H1 (cell line): ENCODE results near the gene EIF4E3. TPM values are rescaled to one million over a fixed set of nuclear protein-coding genes. Genes with fewer than 3 reads are reported as not detected.

Experiments
- CTCF ChIA-PET: fragments of 300-600 bp; sonication (Branson Sonifier 250); formaldehyde crosslinking; loops from one replicate; lab custom pipeline; 2021; ENCODE audit not compliant: partially characterized antibody; lab: Charles Lee
- POLR2A ChIA-PET: fragments of 300-600 bp; sonication (Branson Sonifier 250); formaldehyde crosslinking; loops from one replicate; lab custom pipeline; 2021; ENCODE audit warnings: inconsistent platforms; ENCODE audit not compliant: partially characterized antibody; lab: Charles Lee
- DNase-seq, 2 experiments: peaks; one replicate each; pipeline versions ENCODE4 v3.0.0 to v3.0.0-alpha.2; 2010 to 2022; ENCODE audit warnings: low spot score in 2 of 2, low read depth in 1 of 2, mixed read lengths in 1 of 2
- FAIRE-seq: peaks from 2 replicates; lab custom pipeline; 2011; peaks lifted over from hg19 to GRCh38; lab: Jason Lieb, UNC
- H2AFZ ChIP-seq: 2 replicates; pipeline ENCODE4 v1.8.1; 2012; ENCODE audit warnings: low read length, inconsistent platforms
- H2AK5ac ChIP-seq: 2 replicates; pipeline ENCODE4 v1.6.1; 2013; ENCODE audit warnings: low read depth, low read length
- H2BK120ac ChIP-seq: replicated peaks from 2 replicates; pipeline ENCODE3; 2013; ENCODE audit warnings: low read depth, low read length, inconsistent platforms
- H2BK12ac ChIP-seq: 2 replicates; pipeline ENCODE4 v1.6.1; 2013; ENCODE audit warnings: low read depth, low read length
- H2BK15ac ChIP-seq: 2 replicates; pipeline ENCODE4 v1.6.1; 2013; ENCODE audit warnings: low read length
- H2BK20ac ChIP-seq: 2 replicates; pipeline ENCODE4 v1.6.1; 2013; ENCODE audit warnings: low read length
- H2BK5ac ChIP-seq: 2 replicates; pipeline ENCODE4 v1.6.1; 2013; ENCODE audit warnings: low read depth, low read length
- H3K14ac ChIP-seq: 2 replicates; pipeline ENCODE4 v1.6.1; 2013; ENCODE audit warnings: inconsistent platforms; ENCODE audit not compliant: insufficient read length
- H3K18ac ChIP-seq: 2 replicates; pipeline ENCODE4 v1.6.1; 2013; ENCODE audit warnings: low read length; ENCODE audit errors: extremely low read depth
- H3K23ac ChIP-seq: 2 replicates; pipeline ENCODE4 v1.6.1; 2013; ENCODE audit warnings: inconsistent platforms; ENCODE audit not compliant: insufficient read length
- H3K23me2 ChIP-seq: 2 replicates; pipeline ENCODE4 v1.6.1; 2013; ENCODE audit warnings: low read depth, low read length
- H3K27ac ChIP-seq: 2 replicates; pipeline ENCODE4 v1.6.1; 2011; ENCODE audit warnings: low read depth, low read length, inconsistent platforms
- H3K27me3 ChIP-seq, 4 experiments: replicated peaks in 1 of 4; 1 replicate in 1 of 4; 2 replicates in 3 of 4; pipeline versions ENCODE4 v1.6.1 to v1.8.1; 2011 to 2013; ENCODE audit warnings: low read length in 3 of 4, mild to moderate bottlenecking in 3 of 4, inconsistent platforms in 2 of 4, mixed read lengths in 2 of 4, moderate library complexity in 1 of 4; ENCODE audit not compliant: control insufficient read depth in 3 of 4, insufficient read depth in 3 of 4; ENCODE audit errors: extremely low read depth in 1 of 4
- H3K36me3 ChIP-seq, 4 experiments: 2 replicates each; pipeline versions ENCODE4 v1.6.1 to v1.8.1; 2011 to 2013; ENCODE audit warnings: mild to moderate bottlenecking in 4 of 4, low read length in 3 of 4, moderate library complexity in 2 of 4, control low read depth in 1 of 4, inconsistent platforms in 1 of 4; ENCODE audit not compliant: insufficient read depth in 4 of 4, control insufficient read depth in 2 of 4
- H3K4ac ChIP-seq: replicated peaks from 2 replicates; pipeline ENCODE3; 2013; ENCODE audit warnings: low read length, low read depth, mixed read lengths, inconsistent platforms; ENCODE audit not compliant: insufficient read length
- H3K4me1 ChIP-seq, 4 experiments: replicated peaks in 1 of 4; 1 replicate in 1 of 4; 2 replicates in 3 of 4; pipeline versions ENCODE4 v1.6.1 to v1.8.1; 2011 to 2013; ENCODE audit warnings: low read length in 3 of 4, inconsistent platforms in 2 of 4, mixed read lengths in 1 of 4; ENCODE audit not compliant: insufficient read depth in 4 of 4, control insufficient read depth in 3 of 4
- H3K4me2 ChIP-seq, 2 experiments: 2 replicates each; pipeline versions ENCODE4 v1.6.1 to v1.8.1; 2011 to 2013; ENCODE audit warnings: low read depth in 2 of 2, low read length in 2 of 2, control low read depth in 1 of 2, inconsistent platforms in 1 of 2, mild to moderate bottlenecking in 1 of 2; ENCODE audit not compliant: insufficient read depth in 1 of 2
- H3K4me3 ChIP-seq, 4 experiments: fragments of 200-600, 300-600 bp in 1 of 4; sonication (generic), shearing (Covaris generic), sonication (Bioruptor Twin) in 1 of 4; 2 replicates each; pipeline versions ENCODE4 v1.5.1 to v1.8.1; 2011 to 2016; ENCODE audit warnings: low read length in 4 of 4, low read depth in 3 of 4, control low read depth in 2 of 4, inconsistent platforms in 2 of 4, mild to moderate bottlenecking in 2 of 4, mixed read lengths in 1 of 4, moderate library complexity in 1 of 4; ENCODE audit not compliant: insufficient read depth in 2 of 4; ENCODE audit errors: extremely low read depth in 1 of 4
- H3K56ac ChIP-seq: replicated peaks from 2 replicates; pipeline ENCODE3; 2013; ENCODE audit warnings: low read depth, mild to moderate bottlenecking, mixed read lengths, low read length, inconsistent platforms; ENCODE audit not compliant: insufficient read length
- H3K79me1 ChIP-seq: 2 replicates; pipeline ENCODE4 v1.6.1; 2013; ENCODE audit warnings: low read depth, low read length, control low read depth
- H3K79me2 ChIP-seq, 2 experiments: 2 replicates each; pipeline versions ENCODE4 v1.6.1 to v1.8.1; 2012 to 2013; ENCODE audit warnings: low read length in 2 of 2, mild to moderate bottlenecking in 2 of 2, inconsistent platforms in 1 of 2; ENCODE audit not compliant: insufficient read depth in 2 of 2, control insufficient read depth in 1 of 2
- H3K9ac ChIP-seq, 4 experiments: replicated peaks in 1 of 4; 1 replicate in 1 of 4; 2 replicates in 3 of 4; pipeline versions ENCODE4 v1.6.1 to v1.8.1; 2011 to 2013; ENCODE audit warnings: low read depth in 3 of 4, low read length in 3 of 4, control low read depth in 2 of 4, mild to moderate bottlenecking in 2 of 4, moderate library complexity in 2 of 4, inconsistent platforms in 1 of 4; ENCODE audit errors: extremely low read depth in 1 of 4
- H3K9me3 ChIP-seq, 2 experiments: 2 replicates each; pipeline versions ENCODE4 v1.6.1 to v1.8.1; 2012 to 2013; ENCODE audit warnings: mild to moderate bottlenecking in 2 of 2, moderate library complexity in 2 of 2, control low read depth in 1 of 2, inconsistent platforms in 1 of 2, low read depth in 1 of 2, low read length in 1 of 2, mixed read lengths in 1 of 2; ENCODE audit not compliant: insufficient read depth in 2 of 2
- H4K20me1 ChIP-seq, 2 experiments: replicated peaks in 1 of 2; 2 replicates each; pipeline versions ENCODE3 to v1.8.1; 2011 to 2013; ENCODE audit warnings: inconsistent platforms in 2 of 2, low read length in 2 of 2, mild to moderate bottlenecking in 1 of 2; ENCODE audit not compliant: insufficient read depth in 2 of 2, control insufficient read depth in 1 of 2
- H4K5ac ChIP-seq: 2 replicates; pipeline ENCODE4 v1.6.1; 2013; ENCODE audit warnings: low read length, low read depth, mixed read lengths, inconsistent platforms; ENCODE audit not compliant: insufficient read length
- H4K8ac ChIP-seq: 2 replicates; pipeline ENCODE4 v1.8.0; 2013; ENCODE audit warnings: mild to moderate bottlenecking, moderate library complexity, low read length, inconsistent platforms; ENCODE audit not compliant: insufficient read depth; ENCODE audit errors: extremely low read depth
- H4K91ac ChIP-seq: replicated peaks from 2 replicates; pipeline ENCODE3; 2013; ENCODE audit warnings: low read length, mixed read lengths, inconsistent platforms; ENCODE audit not compliant: insufficient read length
- GABPA ChIP-seq: IDR thresholded peaks from 2 replicates; pipeline ENCODE4 v1.6.1; 2011; ENCODE audit warnings: mild to moderate bottlenecking, low read length, moderate library complexity, borderline replicate concordance; ENCODE audit not compliant: insufficient read depth
- KDM1A ChIP-seq: fragments of 200-600, 300-600 bp; sonication (generic); IDR thresholded peaks from 2 replicates; pipeline ENCODE4 v1.7.1; 2016; ENCODE audit warnings: mild to moderate bottlenecking, low read length, borderline replicate concordance
- SIRT6 ChIP-seq: IDR thresholded peaks from one replicate; pipeline ENCODE4 v1.7.1; 2012; ENCODE audit warnings: low read length, inconsistent platforms
- SP4 ChIP-seq: IDR thresholded peaks from 2 replicates; pipeline ENCODE4 v1.6.1; 2012; ENCODE audit warnings: low read length, inconsistent platforms
- TAF7 ChIP-seq: optimal IDR thresholded peaks from 2 replicates; pipeline ENCODE3; 2011; ENCODE audit warnings: low read depth, mild to moderate bottlenecking, inconsistent platforms, low read length, moderate library complexity, borderline replicate concordance
- ZNF274 ChIP-seq: IDR thresholded peaks from 2 replicates; pipeline ENCODE4 v1.7.0; 2012; ENCODE audit warnings: low read length, borderline replicate concordance; ENCODE audit errors: extremely low read depth
- WGBS, 2 experiments: shearing (Covaris generic) in 1 of 2; methylation state at CpG; one replicate each; pipeline versions ENCODE4 v1.1.6 to v1.1.7; 2013 to 2015; ENCODE audit warnings: low lambda C conversion rate in 2 of 2, mixed read lengths in 2 of 2, inconsistent platforms in 1 of 2, low coverage in 1 of 2, missing lambda C conversion rate in 1 of 2; ENCODE audit not compliant: insufficient replicate concordance in 2 of 2, insufficient coverage in 1 of 2, insufficient read length in 1 of 2; ENCODE audit errors: extremely low coverage in 1 of 2, missing lambda C conversion rate in 1 of 2; 5-methylcytosine and 5-hydroxymethylcytosine counted together
- polyA plus RNA-seq, 7 experiments: library from polyadenylated mRNA; depleted of rRNA in 3 of 7; stranded (reverse) in 5 of 7; unstranded in 2 of 7; fragments of >200 nt in 5 of 7; fragments of 200-250 nt in 2 of 7; gene quantifications; 1 replicate in 5 of 7; 2 replicates in 1 of 7; 4 replicates in 1 of 7; pipeline versions ENCODE4 v1.2.1 to v1.2.3, GENCODE V29; 2011 to 2013; ENCODE audit warnings: missing spikeins in 2 of 7, mixed read lengths in 2 of 7
- total RNA-seq: library from RNA; stranded (reverse); fragmentation: NEBNext Ultra II Directional; extraction: Animal tissue kit (Norgen Biotek cat#: 25700); gene quantifications from 2 replicates; pipeline ENCODE4 v1.2.1, GENCODE V29; 2021

The EIF4E3 gene
- total and polyA plus RNA-seq, 2 of the 8 experiments (the other 6 are each of a cell fraction or from before 2014, with no cell fraction given): 5.2 to 17.0 TPM

DNA sequence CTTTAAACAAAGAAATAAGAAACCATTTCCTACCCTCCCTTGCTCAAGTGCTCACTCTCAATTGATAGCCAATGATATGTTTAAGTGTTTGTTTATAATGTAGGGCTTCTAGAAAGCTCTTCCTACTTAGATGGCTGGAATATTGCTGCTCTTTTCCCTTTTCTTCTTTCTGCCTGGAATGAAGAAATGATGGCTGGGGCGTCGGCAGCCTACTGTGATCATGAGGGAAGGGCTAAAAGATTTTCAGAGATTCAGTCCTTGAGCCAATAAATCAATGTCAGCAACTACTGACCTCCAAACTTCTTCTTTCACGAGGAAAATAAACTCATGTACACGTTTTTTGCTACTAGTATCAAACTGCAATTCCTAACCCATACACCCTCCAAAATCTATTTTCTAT lies 26.4 kb upstream of the EIF4E3 start:
- no peak overlapping the region for H2BK5ac ChIP-seq
- no peak for TF ChIP-seq GABPA
- no peak for TF ChIP-seq TAF7
- no peak for TF ChIP-seq ZNF274
- peak; percentile 67; the same call in 1 of the 2 replicates for TF ChIP-seq KDM1A
- no peak for TF ChIP-seq SP4
- TF ChIP-seq SIRT6: no peak
- TF ChIP-seq, all 59 proteins: peak for 1
- Histone ChIP-seq H2BK120ac (no peak overlapping the region), H3K79me1 (no peaks in the 10 kb centered on the region), H3K14ac (no peak overlapping the region), H4K20me1 (no peaks in the 10 kb centered on the region), H4K91ac (no peak overlapping the region), H3K18ac (no peak overlapping the region), H3K9me3 (no peaks in the 10 kb centered on the region), H3K4ac (no peak overlapping the region), H2BK20ac (no peak overlapping the region), H3K56ac (no peak overlapping the region), H3K9ac (no peak overlapping the region), H2BK15ac (no peak overlapping the region), H3K27me3 (peaks cover 15 to 47% (median 39%) of the 10 kb centered on the region in 4 experiments), H3K4me3 (no peak overlapping the region), H2AK5ac (no peak overlapping the region), H3K23ac (no peak overlapping the region), H3K27ac (no peak overlapping the region), H4K5ac (no peak overlapping the region), H3K4me1 (peaks cover 0 to 12% (median 5%) of the 10 kb centered on the region in 4 experiments), H3K4me2 (no peak overlapping the region), H3K23me2 (peaks cover 10% of the 10 kb centered on the region; the same call in 1 of the 2 replicates), H2BK12ac (no peak overlapping the region), H2AFZ (no peak overlapping the region), H3K36me3 (no peaks in the 10 kb centered on the region), H3K79me2 (no peaks in the 10 kb centered on the region), H4K8ac (no peak overlapping the region)
- FAIRE-seq (no peak), DNase-seq (no peak)
- ChIA-PET POLR2A (no interaction called here), CTCF (interaction anchor here (4.2 kb wide), 1 partner anchor 22 kb away, joined by 16 read pairs; no protein-coding TSS in a partner anchor)
- 79% methylated on average over 4 of the region's 4 CpGs; no CpG with 5 or more reads in 1 of the 2 experiments for WGBS, 2 experiments
